Muscle layer of duodenum (tissue), 2 donors: Measurements from ENCODE around the gene SPACA9.

Experiments used
- H3K27ac ChIP-seq: one replicate; pipeline ENCODE4 v1.7.0; 2013; ENCODE audit warnings: mild to moderate bottlenecking, low read length
- H3K27me3 ChIP-seq: one replicate; pipeline ENCODE4 v1.7.0; 2013; ENCODE audit warnings: low read depth, mild to moderate bottlenecking, control low read depth, low read length
- H3K36me3 ChIP-seq, 2 donors: one replicate each; pipeline ENCODE4 v1.7.0; 2013; ENCODE audit warnings: low read length in 2 of 2, control low read depth in 1 of 2, mild to moderate bottlenecking in 1 of 2; ENCODE audit not compliant: insufficient read depth in 2 of 2, control insufficient read depth in 1 of 2
- H3K4me1 ChIP-seq, 2 donors: one replicate each; pipeline ENCODE4 v1.7.0; 2013; ENCODE audit warnings: low read length in 2 of 2, mild to moderate bottlenecking in 2 of 2, control low read depth in 1 of 2, moderate library complexity in 1 of 2; ENCODE audit not compliant: insufficient read depth in 2 of 2, control insufficient read depth in 1 of 2
- H3K4me3 ChIP-seq, 2 donors: one replicate each; pipeline ENCODE4 v1.7.0; 2013; ENCODE audit warnings: low read length in 2 of 2, low read depth in 1 of 2, mild to moderate bottlenecking in 1 of 2
- H3K9me3 ChIP-seq, 2 donors: one replicate each; pipeline ENCODE4 v1.7.0; 2013; ENCODE audit warnings: low read length in 2 of 2, control low read depth in 1 of 2, mild to moderate bottlenecking in 1 of 2; ENCODE audit not compliant: control insufficient read depth in 1 of 2
- donor health status: healthy.

The SPACA9 gene

DNA sequence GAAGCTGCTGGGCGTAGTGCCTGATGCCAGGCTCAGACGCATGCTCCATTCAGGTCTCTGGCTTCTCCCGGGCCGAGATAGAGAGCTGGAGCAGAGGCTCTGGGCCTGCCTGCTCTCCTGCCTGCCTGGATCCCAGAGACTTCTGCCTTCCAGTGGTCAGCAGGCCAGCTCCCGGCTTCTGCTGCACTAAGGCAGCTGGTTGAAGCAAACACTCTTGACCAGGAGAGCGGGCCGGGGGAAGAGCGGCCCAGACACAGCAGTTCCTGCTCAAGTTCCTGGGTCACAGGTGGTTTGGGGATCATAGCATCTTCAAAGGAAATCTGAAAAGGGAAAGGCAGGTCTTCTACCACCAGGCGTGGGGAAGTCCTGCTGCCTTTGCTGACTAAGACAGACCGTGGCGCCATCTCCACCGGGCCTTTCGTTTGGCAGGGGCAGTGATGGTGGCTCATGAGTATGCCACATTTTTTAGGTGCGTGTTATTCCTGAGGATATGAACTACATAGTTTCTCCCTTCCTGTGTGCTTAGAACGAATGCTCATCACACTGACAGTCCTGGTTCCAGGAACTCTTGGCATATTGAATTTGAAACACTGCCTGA, 31.7 kb upstream of the SPACA9 start:
- peaks cover 0 to 3% of the 10 kb centered on the region in 2 donors for H3K4me1 ChIP-seq
- H3K27me3 ChIP-seq, result no peaks in the 10 kb centered on the region

GRCh38 chr9:132849185-132849706, 29.5 kb upstream of the SPACA9 start:
- no peaks in the 10 kb centered on the region for H3K27me3 ChIP-seq
- H3K27ac ChIP-seq, result no peak overlapping the region
- H3K9me3 ChIP-seq, result no peaks in the 10 kb centered on the region
- H3K36me3 ChIP-seq, result no peaks in the 10 kb centered on the region
- H3K4me3 ChIP-seq, result no peak overlapping the region
- H3K4me1 ChIP-seq, result peaks cover 0 to 3% of the 10 kb centered on the region in 2 donors

More for the DNA sequence above, 31.7 kb upstream of the SPACA9 start:
- no peak overlapping the region for H3K4me3 ChIP-seq
- H3K36me3 ChIP-seq, result no peaks in the 10 kb centered on the region
- H3K9me3 ChIP-seq, result no peaks in the 10 kb centered on the region
- H3K27ac ChIP-seq, result no peak overlapping the region

- H3K9me3 ChIP-seq, result no peaks in the 10 kb centered on the region
- H3K27ac ChIP-seq, result no peak overlapping the region
- no peaks in the 10 kb centered on the region for H3K36me3 ChIP-seq
- H3K27me3 ChIP-seq, result no peaks in the 10 kb centered on the region
- H3K4me3 ChIP-seq, result no peak overlapping the region
- peaks cover 4 to 31% of the 10 kb centered on the region in 2 donors for H3K4me1 ChIP-seq
Measured at GRCh38 chr9:132853482-132853881, 25.2 kb upstream of the SPACA9 start.

- peaks cover 4 to 33% of the 10 kb centered on the region in 2 donors for H3K4me1 ChIP-seq
- H3K27ac ChIP-seq, result no peak overlapping the region
- no peak overlapping the region for H3K4me3 ChIP-seq
- H3K36me3 ChIP-seq, result no peaks in the 10 kb centered on the region
- H3K27me3 ChIP-seq, result no peaks in the 10 kb centered on the region
- no peaks in the 10 kb centered on the region for H3K9me3 ChIP-seq
Measured at GRCh38 chr9:132854832-132855231, 23.9 kb upstream of the SPACA9 start.

DNA sequence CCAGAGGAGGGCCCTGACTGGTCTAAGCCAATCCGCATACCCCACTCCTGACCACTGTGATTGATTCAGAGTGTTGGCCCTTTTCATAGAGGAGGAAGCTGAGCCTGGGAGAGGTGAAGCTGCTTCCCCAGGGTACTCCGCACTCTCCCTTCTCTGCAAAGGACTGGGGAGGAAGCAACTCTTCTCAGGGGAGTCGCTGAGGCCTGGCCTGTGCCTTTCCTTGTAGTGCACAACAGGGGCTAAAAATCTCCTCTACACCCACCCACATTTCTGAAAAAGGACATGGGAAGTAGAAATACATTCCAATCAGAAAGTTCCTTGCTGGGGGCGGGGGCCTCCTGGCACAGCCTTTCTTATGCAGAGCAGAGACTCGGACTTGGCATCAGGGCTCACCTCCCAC, 22.8 kb upstream of the SPACA9 start:
- H3K27ac ChIP-seq, result no peak overlapping the region
- peaks cover 4 to 32% of the 10 kb centered on the region in 2 donors for H3K4me1 ChIP-seq
- no peaks in the 10 kb centered on the region for H3K36me3 ChIP-seq
- no peaks in the 10 kb centered on the region for H3K9me3 ChIP-seq
- H3K27me3 ChIP-seq, result no peaks in the 10 kb centered on the region
- H3K4me3 ChIP-seq, result no peak overlapping the region

DNA sequence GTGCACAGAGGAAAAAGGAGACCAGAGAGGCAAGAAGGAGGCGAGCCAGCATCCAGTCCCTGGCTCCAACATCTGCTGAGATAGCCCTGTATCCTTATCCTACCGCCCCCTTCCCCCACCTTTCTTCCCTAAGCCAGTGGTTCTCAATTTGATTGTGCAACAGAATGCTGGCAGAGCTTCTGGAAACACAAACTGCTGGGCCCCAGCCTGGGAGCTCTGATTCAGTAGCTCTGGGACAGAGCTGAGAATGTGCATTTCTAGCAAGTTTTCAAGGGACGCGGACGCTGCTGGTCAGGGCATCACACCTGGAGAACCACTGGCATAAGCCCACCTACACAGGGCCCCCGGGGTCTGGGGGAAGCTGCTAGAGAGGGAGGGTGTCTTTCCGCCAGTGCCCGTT, 21.7 kb upstream of the SPACA9 start:
- peak overlapping the region in 1 of 2 donors; percentile 29 for H3K4me3 ChIP-seq
- H3K9me3 ChIP-seq, result no peaks in the 10 kb centered on the region
- H3K27me3 ChIP-seq, result no peaks in the 10 kb centered on the region
- H3K36me3 ChIP-seq, result no peaks in the 10 kb centered on the region
- peak overlapping the region; percentile 8 for H3K27ac ChIP-seq
- peaks cover 4 to 32% of the 10 kb centered on the region in 2 donors for H3K4me1 ChIP-seq

DNA sequence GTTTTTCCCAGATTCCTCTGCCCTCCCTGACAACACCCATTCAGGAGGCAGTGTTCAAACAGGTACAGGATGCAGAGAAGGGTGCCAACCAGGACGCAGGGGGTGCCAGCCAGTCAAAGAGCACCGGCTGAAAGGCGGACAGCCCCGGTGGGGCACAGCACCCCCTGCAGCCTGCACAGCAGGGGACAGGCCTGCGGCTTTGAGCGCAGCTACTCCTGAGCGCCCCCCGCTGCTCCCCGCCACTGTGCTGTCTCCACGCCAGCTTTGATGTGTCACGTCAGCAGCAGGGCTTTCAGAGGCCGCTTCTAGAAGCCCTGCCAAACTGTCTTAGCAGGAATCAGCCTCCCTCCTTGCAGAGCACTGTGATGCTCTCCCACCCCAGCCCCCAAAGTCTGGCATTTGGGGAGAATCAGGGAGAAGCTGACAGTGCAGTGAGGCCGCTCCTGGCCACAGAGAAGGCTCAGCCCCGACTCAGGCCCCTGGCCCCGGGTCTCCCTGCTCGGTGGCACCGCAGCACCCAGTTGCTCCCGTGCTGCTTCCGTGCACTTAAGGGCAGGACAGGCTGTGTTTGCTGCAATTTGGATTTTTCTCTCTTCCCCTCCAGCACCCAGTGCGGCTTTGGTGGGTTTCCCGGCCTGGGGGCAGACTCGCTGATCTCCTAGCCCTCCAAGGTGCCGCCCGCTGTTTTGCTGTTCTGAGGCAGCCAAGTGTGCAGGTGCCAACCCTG, 20.9 kb upstream of the SPACA9 start:
- Histone ChIP-seq H3K27ac (peak overlapping the region; percentile 8), H3K36me3 (no peaks in the 10 kb centered on the region), H3K9me3 (no peaks in the 10 kb centered on the region), H3K4me1 (peaks cover 4 to 32% of the 10 kb centered on the region in 2 donors), H3K4me3 (peak overlapping the region in 1 of 2 donors; percentile 29), H3K27me3 (no peaks in the 10 kb centered on the region)

GRCh38 chr9:132858751-132859150, 19.9 kb upstream of the SPACA9 start:
- H3K4me1 ChIP-seq, result peaks cover 4 to 32% of the 10 kb centered on the region in 2 donors
- H3K27me3 ChIP-seq, result no peaks in the 10 kb centered on the region

GRCh38 chr9:132861666-132862065, 17.0 kb upstream of the SPACA9 start:
- H3K9me3 ChIP-seq, result no peaks in the 10 kb centered on the region
- H3K36me3 ChIP-seq, result no peaks in the 10 kb centered on the region
- peaks cover 4 to 23% of the 10 kb centered on the region in 2 donors for H3K4me1 ChIP-seq
- H3K4me3 ChIP-seq, result no peak overlapping the region
- no peaks in the 10 kb centered on the region for H3K27me3 ChIP-seq
- H3K27ac ChIP-seq, result no peak overlapping the region

More at GRCh38 chr9:132858751-132859150, 19.9 kb upstream of the SPACA9 start:
- no peak overlapping the region for H3K27ac ChIP-seq
- no peaks in the 10 kb centered on the region for H3K9me3 ChIP-seq
- H3K36me3 ChIP-seq, result no peaks in the 10 kb centered on the region
- no peak overlapping the region for H3K4me3 ChIP-seq

DNA sequence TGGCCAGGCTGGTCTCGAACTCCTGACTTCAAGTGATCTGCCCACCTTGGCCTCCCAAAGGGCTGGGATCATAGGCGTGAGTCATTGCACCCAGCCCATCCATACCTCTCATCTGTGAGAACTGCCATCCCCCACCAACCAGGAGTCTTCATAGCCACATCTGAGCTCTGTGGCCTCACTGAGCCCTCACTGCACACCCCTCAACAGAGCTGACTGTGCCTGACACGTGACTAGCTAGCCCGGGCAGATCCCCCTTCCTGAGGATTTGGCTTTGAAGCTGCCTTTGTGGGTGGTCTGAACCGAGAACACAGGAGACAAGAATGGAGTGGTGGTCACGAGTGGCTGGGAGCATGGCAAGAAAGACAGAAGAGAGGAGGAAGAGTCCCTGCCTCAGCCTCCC, 16.2 kb upstream of the SPACA9 start:
- H3K9me3 ChIP-seq, result no peaks in the 10 kb centered on the region
- H3K27ac ChIP-seq, result no peak overlapping the region
- H3K4me3 ChIP-seq, result no peak overlapping the region
- no peaks in the 10 kb centered on the region for H3K27me3 ChIP-seq
- H3K36me3 ChIP-seq, result no peaks in the 10 kb centered on the region
- peaks cover 4 to 14% of the 10 kb centered on the region in 2 donors for H3K4me1 ChIP-seq

DNA sequence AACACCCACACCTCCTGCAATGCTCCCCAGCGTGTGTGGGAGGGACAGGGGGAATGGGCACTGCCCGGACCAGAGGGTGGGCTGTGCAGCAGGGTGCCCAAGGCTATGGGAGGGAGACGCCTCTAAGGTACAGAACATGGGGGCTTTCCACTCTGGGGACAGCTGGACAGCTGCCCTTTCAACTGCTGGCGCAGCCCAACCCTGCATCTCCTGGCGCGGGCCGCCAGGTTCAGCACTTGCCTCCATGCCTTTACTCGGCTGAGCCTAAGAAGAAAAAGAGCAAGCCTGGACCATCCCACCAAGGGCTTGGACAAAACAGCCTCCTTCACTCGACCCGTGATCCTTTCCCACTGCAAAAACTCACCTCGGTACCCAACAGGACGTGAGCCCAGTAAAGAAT, 15.6 kb upstream of the SPACA9 start:
- Histone ChIP-seq H3K36me3 (no peaks in the 10 kb centered on the region), H3K9me3 (no peaks in the 10 kb centered on the region), H3K4me3 (no peak overlapping the region), H3K4me1 (peaks cover 2 to 9% of the 10 kb centered on the region in 2 donors), H3K27ac (no peak overlapping the region), H3K27me3 (no peaks in the 10 kb centered on the region)
